Sigmoid colon (tissue), 7 donors: ENCODE results near the gene CDC27. TPM values are rescaled to one million over a fixed set of nuclear protein-coding genes. Genes with fewer than 3 reads are reported as not detected.

Experiments used
- DNase-seq: peaks from one replicate; pipeline ENCODE4 v3.0.0-alpha.2; 2019
- H3K27ac ChIP-seq, 4 donors: fragments of 200-600 bp; sonication (generic); one replicate each; pipeline ENCODE4 v1.5.1; 2016 to 2019; ENCODE audit warnings: mild to moderate bottlenecking in 1 of 4
- H3K27me3 ChIP-seq, 3 donors: fragments of 200-600 bp; sonication (generic); one replicate each; pipeline ENCODE4 v1.5.1; 2019; ENCODE audit warnings: mild to moderate bottlenecking in 1 of 3
- H3K36me3 ChIP-seq, 4 donors: fragments of 200-600 bp; sonication (generic); one replicate each; pipeline ENCODE4 v1.5.1; 2016 to 2019
- H3K4me1 ChIP-seq, 4 donors: fragments of 200-600 bp; sonication (generic); one replicate each; pipeline ENCODE4 v1.5.1; 2017 to 2019
- H3K4me3 ChIP-seq, 4 donors: fragments of 200-600 bp; sonication (generic); one replicate each; pipeline ENCODE4 v1.5.1; 2017 to 2019; ENCODE audit warnings: mild to moderate bottlenecking in 2 of 4, moderate library complexity in 1 of 4
- H3K9me3 ChIP-seq, 4 donors: fragments of 200-600 bp in 3 of 4; sonication (generic) in 3 of 4; one replicate each; pipeline versions ENCODE4 v1.5.1 to v1.6.1; 2013 to 2019
- EP300 ChIP-seq, 4 donors: sonication (generic); formaldehyde crosslinking; IDR thresholded peaks; one replicate each; pipeline ENCODE4 v1.6.1; 2017; ENCODE audit warnings: antibody characterized with exemption in 4 of 4
- POLR2A ChIP-seq, 2 donors: fragments of 450-650 bp; IDR thresholded peaks; one replicate each; pipeline ENCODE4 v1.6.1; 2016; ENCODE audit warnings: antibody characterized with exemption in 2 of 2, mild to moderate bottlenecking in 2 of 2, moderate library complexity in 2 of 2
- POLR2AphosphoS5 ChIP-seq, 4 donors: sonication (generic); formaldehyde crosslinking; IDR thresholded peaks; one replicate each; pipeline ENCODE4 v1.6.1; 2017; ENCODE audit warnings: antibody characterized with exemption in 4 of 4
- WGBS, 2 donors: extraction: QIAGEN DNeasy Blood & Tissue Kit; methylation state at CpG; one replicate each; pipeline ENCODE4 v1.1.7; 2013; 5-methylcytosine and 5-hydroxymethylcytosine counted together
- intact Hi-C: fragments of 100-400 bp; cut with DNase I; formaldehyde crosslinking; loops from one replicate; pipeline ENCODE4 v1.15.1; 2023
- polyA plus RNA-seq, 3 donors: library from polyadenylated mRNA; stranded (reverse); fragments of 200-250 nt; gene quantifications; one replicate each; pipeline ENCODE4 v1.2.3, GENCODE V29; 2013
- total RNA-seq, 4 donors: library from RNA; depleted of rRNA; stranded (reverse); fragments of >200 nt; gene quantifications; one replicate each; pipeline ENCODE4 v1.1.0, GENCODE V29; 2016
- TF ChIP-seq, protein P1 (sequence below), 4 experiments: fragments of 450-650 bp in 3 of 4; fragments of 200-600 bp in 1 of 4; IDR thresholded peaks; one replicate each; pipeline ENCODE4 v1.5.1; 2016 to 2019; ENCODE audit warnings: antibody characterized with exemption in 4 of 4, mild to moderate bottlenecking in 3 of 4, moderate library complexity in 2 of 4
- donor health status: healthy with polysubstance abuse.
- donor health status: Bipolar disorder and iron deficiency.
- donor health status: healthy.

CDC27 gene
- total and polyA plus RNA-seq, 7 donors = 7.2 to 61.4 (median 41.0) TPM

DNA sequence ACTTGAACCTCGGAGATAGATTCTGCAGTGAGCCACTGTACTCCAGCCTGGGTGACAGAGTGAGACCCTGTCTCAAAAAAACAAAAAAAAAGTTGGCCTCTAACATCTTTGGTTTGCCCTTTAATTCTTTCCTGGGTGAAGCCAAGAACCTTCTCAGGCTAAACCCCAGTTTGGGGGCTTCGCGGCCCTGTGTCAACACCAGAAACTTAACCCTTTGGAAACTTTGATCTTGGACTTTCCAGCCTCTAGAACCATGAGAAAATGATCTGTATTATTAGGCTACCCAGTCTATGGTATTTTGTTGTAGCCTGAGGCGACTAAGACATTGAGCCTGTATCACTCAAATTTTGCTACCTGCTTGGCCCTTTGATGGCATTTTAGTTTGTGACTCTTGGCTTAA lies 86.2 kb downstream of the CDC27 start:
- Histone ChIP-seq H3K27me3 (no peaks in the 10 kb centered on the region), H3K36me3 (no peaks in the 10 kb centered on the region), H3K4me1 (peaks cover 0 to 16% (median 14%) of the 10 kb centered on the region in 4 donors), H3K9me3 (no peaks in the 10 kb centered on the region), H3K4me3 (no peak overlapping the region), H3K27ac (no peak overlapping the region)
- intact Hi-C loops = no loop called here
- no peak for TF ChIP-seq POLR2A (IDR thresholded peaks at IDR 0.05)
- TF ChIP-seq EP300 (IDR thresholded peaks at IDR 0.05) = no peak
- TF ChIP-seq POLR2AphosphoS5 (IDR thresholded peaks at IDR 0.05) = no peak
- TF ChIP-seq, protein P1, sequence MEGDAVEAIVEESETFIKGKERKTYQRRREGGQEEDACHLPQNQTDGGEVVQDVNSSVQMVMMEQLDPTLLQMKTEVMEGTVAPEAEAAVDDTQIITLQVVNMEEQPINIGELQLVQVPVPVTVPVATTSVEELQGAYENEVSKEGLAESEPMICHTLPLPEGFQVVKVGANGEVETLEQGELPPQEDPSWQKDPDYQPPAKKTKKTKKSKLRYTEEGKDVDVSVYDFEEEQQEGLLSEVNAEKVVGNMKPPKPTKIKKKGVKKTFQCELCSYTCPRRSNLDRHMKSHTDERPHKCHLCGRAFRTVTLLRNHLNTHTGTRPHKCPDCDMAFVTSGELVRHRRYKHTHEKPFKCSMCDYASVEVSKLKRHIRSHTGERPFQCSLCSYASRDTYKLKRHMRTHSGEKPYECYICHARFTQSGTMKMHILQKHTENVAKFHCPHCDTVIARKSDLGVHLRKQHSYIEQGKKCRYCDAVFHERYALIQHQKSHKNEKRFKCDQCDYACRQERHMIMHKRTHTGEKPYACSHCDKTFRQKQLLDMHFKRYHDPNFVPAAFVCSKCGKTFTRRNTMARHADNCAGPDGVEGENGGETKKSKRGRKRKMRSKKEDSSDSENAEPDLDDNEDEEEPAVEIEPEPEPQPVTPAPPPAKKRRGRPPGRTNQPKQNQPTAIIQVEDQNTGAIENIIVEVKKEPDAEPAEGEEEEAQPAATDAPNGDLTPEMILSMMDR (IDR thresholded peaks at IDR 0.05) = no peak
- DNase-seq = no peak
- 93 to 94% methylated on average over 4 of the region's 4 CpGs for WGBS, 2 donors

DNA sequence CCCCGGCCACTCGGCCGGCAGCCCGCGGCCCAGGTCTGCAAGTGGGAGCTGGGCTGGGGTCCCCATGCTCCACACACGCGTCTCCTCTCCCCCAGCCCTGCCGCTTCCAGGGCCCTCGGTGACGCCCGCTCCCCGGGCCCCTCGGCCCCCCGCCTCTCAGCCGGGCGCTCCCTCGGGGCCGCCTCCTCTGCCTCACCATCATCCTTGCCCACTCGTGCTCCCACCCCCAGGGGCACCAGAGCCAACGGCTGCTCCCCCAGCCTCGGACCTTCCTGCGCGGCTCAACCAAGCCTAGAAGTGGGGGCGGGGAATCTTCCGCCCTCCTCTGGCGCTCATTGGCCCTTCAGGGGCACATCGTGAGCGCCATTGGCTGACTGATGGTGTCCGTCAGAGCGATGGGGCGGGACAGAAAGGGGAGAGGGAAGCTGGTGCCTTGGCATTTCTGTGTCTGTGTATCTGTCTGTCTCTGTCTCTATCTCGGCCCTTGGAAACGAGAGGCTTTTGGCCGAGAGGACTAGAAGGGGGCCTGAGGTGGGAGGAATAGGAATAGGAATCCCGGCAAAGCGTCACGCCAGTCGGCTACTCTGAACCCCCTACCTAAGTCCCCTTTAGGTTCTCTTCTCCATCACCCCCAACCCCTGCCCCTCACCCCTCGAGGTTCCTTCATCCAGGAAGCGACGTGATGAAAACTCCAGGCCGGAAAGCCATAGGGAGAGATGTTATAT lies 88.9 kb downstream of the CDC27 start:
- WGBS, 2 donors = 0 to 1% methylated on average over 42 of the region's 42 CpGs
- peak; percentile 96 for DNase-seq
- TF ChIP-seq POLR2A (IDR thresholded peaks at IDR 0.05) (peak; percentile 17 to 49), EP300 (IDR thresholded peaks at IDR 0.05) (no peak), POLR2AphosphoS5 (IDR thresholded peaks at IDR 0.05) (peak; percentile 46 to 73 (median 67))
- TF ChIP-seq, protein P1 (IDR thresholded peaks at IDR 0.05) = no peak
- Histone ChIP-seq H3K27me3 (no peaks in the 10 kb centered on the region), H3K36me3 (no peaks in the 10 kb centered on the region), H3K4me1 (peaks cover 0 to 21% (median 14%) of the 10 kb centered on the region in 4 donors), H3K9me3 (no peaks in the 10 kb centered on the region), H3K4me3 (peak overlapping the region; percentile 58 to 94 (median 87)), H3K27ac (peak overlapping the region; percentile 70 to 88 (median 83))
- intact Hi-C loops = no loop called here

DNA sequence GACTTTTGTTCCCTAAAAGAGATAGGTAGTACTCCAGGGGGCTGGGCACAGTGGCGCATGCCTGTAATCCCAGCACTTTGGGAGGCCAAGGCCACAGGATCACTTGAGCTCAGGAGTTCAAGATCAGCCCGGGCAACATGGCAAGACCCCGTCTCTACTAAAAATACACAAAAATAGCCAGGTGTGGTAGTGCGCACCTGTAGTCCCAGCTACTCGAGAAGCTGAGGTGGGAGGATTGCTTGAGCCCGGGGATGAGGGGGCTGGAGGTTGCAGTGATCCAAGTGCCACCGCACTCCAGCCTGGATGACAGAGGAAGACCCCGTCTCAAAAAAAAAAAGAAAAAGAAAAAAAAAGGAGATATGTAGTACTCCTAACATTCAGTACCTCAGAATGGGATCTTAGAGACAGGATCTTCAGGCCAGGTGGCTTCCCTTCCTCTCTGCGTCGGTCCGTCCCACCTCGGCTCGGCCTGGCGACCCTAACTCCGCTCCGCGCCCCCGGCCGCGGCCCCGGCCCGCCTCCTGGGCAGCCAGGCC lies 89.6 kb downstream of the CDC27 start:
- peaks cover 0 to 21% (median 14%) of the 10 kb centered on the region in 4 donors for H3K4me1 ChIP-seq
- TF ChIP-seq EP300 (IDR thresholded peaks at IDR 0.05) = no peak
- TF ChIP-seq POLR2A (IDR thresholded peaks at IDR 0.05) = no peak
- TF ChIP-seq, protein P1 (IDR thresholded peaks at IDR 0.05) = no peak
- TF ChIP-seq POLR2AphosphoS5 (IDR thresholded peaks at IDR 0.05) = no peak
- H3K9me3 ChIP-seq = no peaks in the 10 kb centered on the region
- DNase-seq = no peak
- 3 to 6% methylated on average over 22 of the region's 22 CpGs for WGBS, 2 donors
- H3K4me3 ChIP-seq = peak overlapping the region; percentile 58 to 94 (median 87)
- peak overlapping the region; percentile 70 to 88 (median 83) for H3K27ac ChIP-seq
- intact Hi-C loops = no loop called here
- H3K36me3 ChIP-seq = no peaks in the 10 kb centered on the region
- no peaks in the 10 kb centered on the region for H3K27me3 ChIP-seq

DNA sequence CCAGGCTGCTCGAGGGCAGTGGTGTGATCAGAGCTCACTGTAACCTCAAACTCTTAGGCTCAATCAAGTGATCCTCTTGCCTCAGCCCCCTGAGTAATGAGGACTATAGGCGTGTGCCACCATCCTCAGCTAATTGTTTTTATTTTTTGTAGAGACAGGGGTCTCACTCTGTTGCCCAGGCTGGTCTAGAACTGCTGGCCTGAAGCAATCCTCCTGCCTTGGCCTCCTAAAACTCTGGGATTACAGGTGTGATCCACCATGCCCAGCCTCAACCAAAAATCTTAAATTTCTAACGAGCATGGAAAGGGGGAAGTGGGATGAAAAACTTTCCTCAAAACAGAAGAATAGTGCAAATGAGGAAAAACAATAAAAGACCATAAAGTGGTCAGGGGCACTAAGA lies 92.8 kb downstream of the CDC27 start:
- intact Hi-C loops = no loop called here
- WGBS, 2 donors = 83 to 84% methylated on average over 3 of the region's 3 CpGs
- Histone ChIP-seq H3K27me3 (no peaks in the 10 kb centered on the region), H3K36me3 (peaks cover 0 to 10% (median 0%) of the 10 kb centered on the region in 4 donors), H3K9me3 (peaks cover 0 to 5% (median 0%) of the 10 kb centered on the region in 4 donors), H3K4me1 (peaks cover 0 to 21% (median 14%) of the 10 kb centered on the region in 4 donors), H3K27ac (no peak overlapping the region), H3K4me3 (no peak overlapping the region)
- TF ChIP-seq EP300 (IDR thresholded peaks at IDR 0.05) = no peak
- TF ChIP-seq POLR2AphosphoS5 (IDR thresholded peaks at IDR 0.05) = no peak
- TF ChIP-seq, protein P1 (IDR thresholded peaks at IDR 0.05) = no peak
- no peak for TF ChIP-seq POLR2A (IDR thresholded peaks at IDR 0.05)
- no peak for DNase-seq
